Activated T-cell treated with anti-CD3 and anti-CD28 coated beads for 48 hours (primary cell): Measurements from ENCODE around the gene RGR.

ENCODE experiments used
- DNase-seq: peaks from one replicate; pipeline ENCODE4 v3.0.0-alpha.2; 2020; ENCODE audit warnings: low read depth

RGR gene, protein sequence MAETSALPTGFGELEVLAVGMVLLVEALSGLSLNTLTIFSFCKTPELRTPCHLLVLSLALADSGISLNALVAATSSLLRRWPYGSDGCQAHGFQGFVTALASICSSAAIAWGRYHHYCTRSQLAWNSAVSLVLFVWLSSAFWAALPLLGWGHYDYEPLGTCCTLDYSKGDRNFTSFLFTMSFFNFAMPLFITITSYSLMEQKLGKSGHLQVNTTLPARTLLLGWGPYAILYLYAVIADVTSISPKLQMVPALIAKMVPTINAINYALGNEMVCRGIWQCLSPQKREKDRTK

DNA sequence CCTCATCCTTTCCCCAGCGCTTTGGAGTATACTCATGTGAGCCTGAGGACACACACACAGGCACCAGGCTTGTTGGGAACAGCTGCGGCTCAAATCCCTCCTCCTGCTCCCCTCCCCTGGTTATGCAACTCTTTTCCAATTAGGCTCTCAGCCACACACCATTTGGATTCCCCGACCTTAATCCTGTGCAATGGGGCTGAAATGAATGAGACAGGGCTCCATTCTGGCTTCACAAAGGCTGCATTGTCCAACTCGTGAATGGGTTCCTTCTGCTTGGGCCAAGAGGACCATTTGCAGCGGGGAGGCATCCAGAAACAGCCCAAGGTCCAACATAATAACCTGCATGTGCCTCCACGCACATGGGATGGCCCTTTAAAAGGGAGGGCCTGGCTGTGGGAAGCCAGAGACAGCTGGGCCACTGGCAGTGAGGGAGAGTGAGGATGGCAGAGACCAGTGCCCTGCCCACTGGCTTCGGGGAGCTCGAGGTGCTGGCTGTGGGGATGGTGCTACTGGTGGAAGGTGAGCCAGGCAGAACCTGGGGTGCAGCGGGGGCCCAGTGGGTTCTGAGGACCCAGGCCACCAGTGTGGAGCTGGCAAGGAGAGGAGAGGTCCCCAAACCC, at the start of gene RGR:
TSS of gene RGR (plus strand) at position 403 of the 620 bp plus-strand sequence. CDS start at position 441, 38 bp downstream.
- DNase-seq = no peak

DNA sequence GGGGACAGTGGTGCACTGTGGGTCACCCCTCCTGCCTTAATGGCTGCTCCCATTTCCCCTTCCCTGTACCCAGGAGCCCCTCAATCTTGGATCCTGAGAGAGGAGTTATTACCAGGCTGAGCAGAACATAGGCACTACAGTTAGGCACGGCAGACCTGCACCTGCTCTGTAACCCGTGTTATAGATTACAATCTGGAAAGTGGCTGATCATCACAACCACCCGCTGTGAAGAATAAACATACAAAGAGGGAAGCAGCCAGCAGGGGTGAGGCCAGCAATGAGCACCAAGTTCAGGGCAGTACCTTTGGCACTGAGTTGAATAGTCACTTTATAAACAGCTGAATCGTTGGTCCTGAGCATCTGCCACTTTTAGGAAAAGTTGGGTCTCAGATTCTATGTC, 48.8 kb upstream of the RGR start:
- no peak for DNase-seq

DNA sequence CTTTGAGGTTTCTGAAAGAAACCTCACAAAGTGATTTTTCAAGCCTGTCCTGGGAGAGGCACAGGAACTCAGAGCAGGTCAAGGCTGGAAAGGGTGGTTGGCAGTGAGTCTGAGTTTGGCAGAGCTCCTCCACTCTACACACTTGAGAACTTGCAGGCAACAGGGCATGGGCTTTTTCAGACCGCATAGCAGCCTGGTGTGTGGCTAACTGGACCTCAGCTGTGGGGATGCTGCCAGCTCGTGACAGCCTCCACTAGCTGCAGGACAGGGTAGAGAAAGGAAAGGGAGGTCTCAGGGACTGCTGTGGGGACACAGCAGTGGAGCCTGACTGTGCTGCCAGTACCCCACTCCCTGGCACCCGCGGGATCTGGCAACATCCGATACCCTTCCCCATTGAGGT, 47.9 kb upstream of the RGR start:
- no peak for DNase-seq

DNA sequence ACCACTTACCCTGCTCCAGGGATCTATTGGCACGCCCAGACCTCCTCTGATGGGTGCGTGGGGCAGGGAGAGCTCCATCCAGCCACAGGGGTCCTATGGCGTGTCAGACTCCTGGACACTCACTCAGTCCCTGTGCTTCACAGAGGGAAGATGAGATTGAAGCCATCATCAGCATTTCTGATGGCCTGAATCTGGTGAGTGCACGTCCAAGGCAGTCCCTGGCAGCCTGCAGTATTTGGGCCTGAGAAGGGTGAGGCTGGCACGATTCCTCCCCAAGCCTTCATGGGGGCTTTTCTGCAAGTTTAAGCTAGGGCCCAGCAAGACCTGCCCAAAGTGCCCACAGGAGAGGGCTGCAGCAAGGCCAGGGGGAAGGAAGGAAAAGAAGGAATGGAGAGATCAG, 47.2 kb upstream of the RGR start:
- DNase-seq = no peak

DNA sequence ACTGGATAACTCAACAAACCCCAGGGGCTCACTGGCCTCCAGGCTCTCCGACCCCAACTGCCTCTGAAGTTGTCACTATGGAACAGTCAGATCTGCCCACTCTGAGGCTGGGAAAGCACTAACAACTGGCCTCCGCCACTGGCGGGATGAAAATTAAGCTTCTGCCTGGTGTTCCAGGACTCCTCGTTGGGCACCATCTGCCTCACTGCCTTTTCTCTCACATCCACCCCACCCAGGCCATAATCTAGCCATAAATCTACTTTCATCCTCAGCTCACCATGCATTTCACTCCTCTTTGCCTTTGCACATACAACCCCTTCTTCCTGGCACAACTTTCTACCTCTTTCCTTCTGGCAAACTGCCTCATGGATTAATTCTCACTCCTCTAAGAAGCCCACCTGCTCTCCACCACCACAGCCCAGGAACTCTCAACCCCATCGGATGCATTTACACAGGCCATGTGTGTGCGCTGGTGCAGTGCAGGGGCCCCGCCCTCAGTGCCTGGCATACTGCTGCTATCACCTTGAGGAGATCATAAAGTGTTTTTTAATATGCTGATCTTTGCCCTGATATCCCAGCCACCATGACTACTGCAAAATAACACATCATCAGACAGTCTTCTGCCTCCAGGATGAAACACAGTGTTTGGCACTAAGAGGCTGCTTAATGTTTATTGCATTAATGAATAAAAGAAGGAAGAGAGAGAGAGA, 46.5 kb upstream of the RGR start:
- no peak for DNase-seq

DNA sequence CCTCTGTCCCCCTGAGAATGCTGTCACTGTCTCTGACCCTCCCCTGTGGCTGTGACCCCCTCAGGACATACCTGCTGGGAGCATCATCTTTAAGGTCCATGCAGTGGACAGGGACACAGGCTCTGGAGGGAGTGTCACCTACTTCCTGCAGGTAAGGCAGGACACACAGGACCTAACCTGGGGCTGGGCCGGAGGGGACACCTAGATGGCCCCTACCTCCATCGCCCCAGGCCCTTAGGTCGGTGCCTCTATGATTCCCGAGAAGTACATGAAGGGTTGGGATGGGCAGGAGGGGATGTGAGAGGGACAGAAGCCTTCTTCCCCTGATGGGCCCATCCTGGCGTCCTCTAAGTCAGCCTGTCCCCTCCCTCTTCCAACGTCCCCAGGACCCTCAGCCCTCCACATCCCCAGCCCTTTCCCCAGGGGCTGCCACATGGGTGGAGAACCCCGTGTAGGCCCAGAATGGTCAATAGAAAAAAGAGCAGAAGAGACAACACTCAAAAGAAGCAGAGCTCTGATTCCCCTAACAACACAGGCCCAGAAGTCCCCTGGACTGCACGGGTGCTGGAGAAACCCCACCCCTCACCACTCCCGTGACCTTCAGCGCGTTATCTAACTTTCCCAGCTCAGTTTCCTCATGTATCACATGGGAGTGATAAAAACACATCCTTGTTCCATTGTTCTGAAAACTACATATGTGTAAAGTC, 44.2 kb upstream of the RGR start:
- no peak for DNase-seq

DNA sequence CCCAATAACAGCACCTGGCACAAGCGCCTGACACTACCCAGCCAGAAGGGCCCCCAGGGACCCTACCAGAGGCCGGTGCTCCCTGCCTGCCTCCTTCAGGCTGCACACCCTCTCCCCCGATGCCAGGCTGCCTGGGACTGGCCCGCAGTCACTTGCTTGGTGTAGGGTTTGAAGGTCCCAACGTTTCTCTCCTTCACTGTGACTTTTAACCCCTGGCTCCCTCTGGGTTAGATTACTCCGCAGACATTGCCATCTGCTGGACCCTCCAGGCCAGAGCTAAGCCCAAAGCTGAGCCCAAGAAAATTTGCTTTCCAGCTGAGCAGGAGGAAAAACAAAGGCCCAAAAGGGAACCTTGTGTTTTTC, 43.6 kb upstream of the RGR start:
- DNase-seq = no peak

DNA sequence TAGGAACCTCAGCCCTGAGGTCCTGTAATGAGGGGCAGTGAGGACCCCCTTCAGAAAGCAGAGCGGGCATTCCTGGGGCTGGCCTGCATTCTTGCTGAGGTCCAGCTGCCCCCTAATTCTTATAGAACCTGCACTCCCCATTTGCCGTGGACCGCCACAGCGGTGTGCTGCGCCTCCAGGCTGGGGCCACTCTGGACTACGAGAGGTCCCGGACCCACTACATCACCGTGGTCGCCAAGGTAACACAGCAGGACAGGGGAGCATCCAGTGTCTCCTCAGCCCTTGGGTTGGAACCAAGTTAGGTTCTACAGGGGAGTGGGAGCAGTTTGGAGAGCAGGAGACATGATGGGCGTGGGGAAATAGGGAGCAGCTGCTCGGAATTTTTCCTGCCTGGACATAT, 43.2 kb upstream of the RGR start:
- DNase-seq = no peak

DNA sequence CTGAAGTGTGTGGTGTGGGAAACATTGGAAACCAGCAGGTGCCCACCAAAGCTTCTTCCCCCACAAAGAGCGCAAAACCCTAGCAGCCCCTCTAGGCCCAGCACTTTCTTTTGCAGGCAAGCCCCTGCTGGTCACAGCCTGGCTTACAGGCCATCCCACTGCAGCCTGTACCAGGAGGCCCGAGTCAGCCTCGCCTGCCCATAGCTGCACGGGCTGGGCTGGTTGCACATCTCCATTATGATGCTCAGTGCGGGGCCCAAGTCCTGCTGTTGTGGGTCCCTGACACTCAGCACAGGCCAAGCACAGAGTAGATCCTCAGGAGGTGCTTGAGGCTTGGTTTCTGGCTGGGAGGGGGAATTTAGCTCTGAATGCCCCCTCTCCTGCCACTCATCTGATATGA, 42.5 kb upstream of the RGR start:
- DNase-seq = no peak

DNA sequence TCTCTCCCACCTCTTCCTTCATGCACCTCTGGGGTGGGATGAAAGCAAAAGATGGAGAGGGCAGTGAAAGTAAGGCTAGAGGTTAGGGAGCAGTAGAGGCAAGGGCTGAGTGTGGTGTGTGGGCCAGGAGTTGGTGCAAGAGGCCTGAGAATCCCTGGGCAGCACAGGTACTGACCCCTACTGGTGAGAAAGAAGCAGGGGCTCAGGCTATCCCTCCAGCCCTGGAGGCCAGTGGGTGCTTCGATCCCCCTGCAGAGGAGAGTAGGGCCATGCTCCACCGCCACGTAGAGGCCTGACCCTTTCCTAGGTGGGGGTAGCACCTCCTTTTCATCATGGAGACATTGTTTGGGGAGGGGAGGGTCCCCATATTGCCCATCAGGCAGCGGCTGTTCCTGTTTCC, 40.7 kb upstream of the RGR start:
- DNase-seq = no peak

DNA sequence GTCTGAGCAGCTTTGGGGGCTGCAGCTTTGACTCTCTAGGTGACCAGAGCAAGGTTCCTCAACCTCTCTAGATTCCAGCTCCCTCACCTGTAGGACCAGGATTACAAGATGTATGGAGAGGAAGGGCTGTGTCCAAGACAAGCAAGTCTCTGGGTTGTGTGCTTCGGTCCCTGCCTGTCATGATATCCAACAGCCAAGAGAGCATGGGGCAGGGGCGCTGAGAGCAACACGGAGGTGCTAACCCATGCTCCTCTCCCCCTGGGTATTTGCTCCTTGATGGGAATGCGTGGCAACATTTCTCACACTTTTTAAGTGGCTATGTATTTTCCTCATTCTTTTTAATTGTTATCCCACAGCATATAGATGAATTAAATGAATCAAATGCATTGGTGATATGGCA, 40.2 kb upstream of the RGR start:
- DNase-seq = no peak

DNA sequence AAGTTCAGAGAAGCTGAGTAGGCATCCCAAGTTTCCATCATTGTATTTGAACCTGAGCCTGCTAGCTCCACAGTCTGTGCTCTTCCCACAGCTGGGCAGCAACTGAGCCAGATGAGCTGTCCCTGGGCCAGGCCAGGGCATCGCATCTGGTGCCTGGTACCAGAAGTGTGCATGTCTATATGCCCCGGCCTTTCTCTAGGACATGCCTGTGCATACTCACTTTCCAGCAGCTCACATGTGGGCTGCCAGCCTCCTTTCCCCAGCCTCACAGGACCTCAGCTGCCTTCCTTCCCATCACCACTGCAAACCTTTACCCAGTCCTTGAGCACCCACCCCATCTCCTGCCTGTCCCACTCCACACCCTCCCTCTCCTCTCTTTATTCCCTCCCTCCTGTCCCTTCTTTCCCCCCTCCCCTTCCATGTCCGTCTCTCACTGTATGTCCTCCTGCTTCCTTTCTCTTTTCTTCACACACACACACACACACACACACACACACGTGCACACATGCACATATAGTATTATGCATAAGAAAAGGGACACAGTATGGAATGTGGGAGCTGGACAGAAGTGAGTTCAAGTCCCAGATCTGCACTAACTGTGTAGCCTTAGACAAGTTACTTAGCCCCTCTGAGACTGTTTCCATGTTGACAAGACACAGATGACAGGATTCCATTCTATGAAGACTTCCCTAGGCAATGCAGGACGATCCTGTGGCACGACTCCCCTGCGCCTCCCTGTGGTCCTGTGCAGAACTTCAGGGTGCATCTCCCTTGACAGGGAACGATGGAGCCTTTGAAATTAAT, 39.6 kb upstream of the RGR start:
- DNase-seq = peak; percentile 56

DNA sequence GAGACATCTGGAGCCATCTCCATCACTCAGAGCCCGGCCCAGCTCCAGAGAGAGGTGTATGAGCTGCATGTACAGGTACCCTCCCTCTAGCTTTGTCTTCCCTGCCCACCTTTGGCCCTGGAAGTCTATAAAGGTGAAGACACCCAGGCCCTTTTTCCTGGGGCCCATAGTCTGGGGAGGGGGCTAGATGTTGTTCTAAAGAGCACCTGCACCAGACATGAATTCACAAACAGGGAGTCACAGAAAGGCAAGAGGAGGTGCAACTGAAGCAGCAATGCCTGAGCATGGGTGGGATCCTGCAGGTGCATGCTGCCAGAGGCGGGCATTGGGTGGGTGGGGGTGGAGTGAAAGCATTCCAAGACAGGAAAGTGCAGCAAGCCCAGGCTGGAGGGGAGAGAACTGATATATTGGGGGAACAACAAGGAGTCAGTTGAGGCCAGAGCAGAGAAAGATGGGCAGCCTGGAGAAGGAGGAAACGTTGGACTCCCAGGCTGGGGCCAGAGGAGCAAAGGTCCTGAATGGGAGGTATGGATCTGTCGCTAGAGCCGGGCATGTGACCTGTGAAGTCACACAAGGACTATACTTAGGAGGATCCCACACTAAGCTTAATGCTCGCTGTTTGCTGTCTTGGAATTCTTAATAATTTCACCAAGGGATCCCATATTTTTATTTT, 38.9 kb upstream of the RGR start:
- DNase-seq = no peak

DNA sequence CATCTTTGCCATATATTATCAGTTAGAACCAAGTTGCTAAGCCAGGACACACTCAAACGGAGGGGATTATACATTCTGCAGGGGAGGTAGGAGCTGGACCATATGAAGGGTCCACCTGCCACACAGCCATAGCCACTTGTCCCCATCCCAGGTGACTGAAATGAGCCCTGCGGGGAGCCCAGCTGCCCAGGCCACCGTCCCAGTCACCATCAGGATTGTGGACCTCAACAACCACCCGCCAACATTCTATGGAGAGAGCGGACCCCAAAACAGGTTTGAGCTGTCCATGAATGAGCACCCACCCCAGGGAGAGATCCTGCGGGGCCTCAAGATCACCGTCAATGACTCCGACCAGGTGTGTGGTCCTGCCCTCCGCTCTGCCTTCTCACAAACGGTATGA, 36.8 kb upstream of the RGR start:
- DNase-seq = no peak

DNA sequence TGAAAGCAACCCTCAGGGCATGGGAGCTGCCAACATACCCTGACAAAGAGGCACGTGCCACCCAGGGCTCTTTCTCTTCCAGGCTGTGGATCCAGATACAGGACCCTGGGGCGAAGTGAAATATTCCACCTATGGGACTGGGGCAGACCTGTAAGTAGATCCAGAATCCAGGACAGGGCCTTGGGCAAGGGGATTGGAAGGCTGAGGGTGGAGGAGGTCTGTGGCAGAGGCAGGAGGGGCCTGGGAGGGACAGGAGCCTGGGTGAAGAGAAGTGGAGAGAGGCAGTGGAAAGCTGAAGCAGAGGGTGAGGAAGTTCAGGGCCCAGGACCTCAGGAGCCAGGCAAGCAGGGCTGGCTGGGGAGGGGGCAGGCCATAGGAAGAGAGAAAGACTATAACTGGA, 33.3 kb upstream of the RGR start:
- no peak for DNase-seq

DNA sequence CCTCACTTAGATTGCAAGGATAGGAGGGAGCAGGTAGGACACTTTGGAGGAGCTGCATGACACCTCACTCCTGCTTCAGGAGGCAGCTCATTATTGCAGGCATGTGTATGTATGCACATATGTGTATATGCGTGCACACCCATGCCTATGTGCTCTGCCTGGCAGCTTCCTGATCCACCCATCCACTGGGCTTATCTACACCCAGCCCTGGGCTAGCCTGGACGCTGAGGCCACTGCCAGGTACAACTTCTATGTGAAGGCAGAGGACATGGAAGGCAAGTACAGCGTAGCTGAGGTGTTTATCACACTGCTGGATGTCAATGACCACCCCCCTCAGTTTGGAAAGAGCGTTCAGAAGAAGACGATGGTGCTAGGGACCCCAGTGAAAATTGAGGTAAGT, 32.8 kb upstream of the RGR start:
- no peak for DNase-seq

DNA sequence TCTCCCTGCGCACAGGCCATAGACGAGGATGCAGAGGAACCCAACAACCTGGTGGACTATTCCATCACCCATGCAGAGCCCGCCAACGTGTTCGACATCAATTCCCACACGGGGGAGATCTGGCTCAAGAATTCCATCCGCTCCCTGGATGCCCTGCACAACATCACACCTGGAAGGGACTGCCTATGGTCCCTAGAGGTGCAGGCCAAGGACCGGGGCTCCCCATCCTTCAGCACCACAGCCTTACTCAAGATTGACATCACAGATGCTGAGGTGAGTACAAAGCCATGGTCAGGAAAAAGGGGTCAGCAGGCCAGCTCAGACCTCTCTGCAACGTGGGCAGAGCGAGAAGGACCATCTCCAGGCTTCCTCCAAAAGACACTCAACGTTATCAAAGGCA, 31.8 kb upstream of the RGR start:
- no peak for DNase-seq

DNA sequence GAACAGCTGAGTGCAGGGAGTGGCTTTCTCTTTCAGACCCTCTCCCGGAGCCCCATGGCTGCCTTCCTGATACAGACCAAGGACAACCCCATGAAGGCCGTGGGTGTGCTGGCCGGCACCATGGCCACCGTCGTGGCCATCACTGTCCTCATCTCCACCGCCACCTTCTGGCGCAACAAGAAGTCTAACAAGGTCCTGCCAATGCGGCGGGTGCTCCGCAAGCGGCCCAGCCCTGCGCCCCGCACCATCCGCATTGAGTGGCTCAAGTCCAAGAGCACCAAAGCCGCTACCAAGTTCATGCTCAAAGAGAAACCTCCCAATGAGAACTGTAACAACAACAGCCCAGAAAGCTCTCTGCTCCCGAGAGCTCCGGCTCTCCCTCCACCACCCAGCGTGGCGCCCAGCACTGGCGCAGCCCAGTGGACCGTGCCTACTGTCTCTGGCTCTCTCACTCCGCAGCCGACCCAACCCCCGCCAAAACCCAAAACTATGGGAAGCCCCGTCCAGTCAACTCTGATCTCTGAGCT, 30.7 kb upstream of the RGR start:
- DNase-seq = no peak

DNA sequence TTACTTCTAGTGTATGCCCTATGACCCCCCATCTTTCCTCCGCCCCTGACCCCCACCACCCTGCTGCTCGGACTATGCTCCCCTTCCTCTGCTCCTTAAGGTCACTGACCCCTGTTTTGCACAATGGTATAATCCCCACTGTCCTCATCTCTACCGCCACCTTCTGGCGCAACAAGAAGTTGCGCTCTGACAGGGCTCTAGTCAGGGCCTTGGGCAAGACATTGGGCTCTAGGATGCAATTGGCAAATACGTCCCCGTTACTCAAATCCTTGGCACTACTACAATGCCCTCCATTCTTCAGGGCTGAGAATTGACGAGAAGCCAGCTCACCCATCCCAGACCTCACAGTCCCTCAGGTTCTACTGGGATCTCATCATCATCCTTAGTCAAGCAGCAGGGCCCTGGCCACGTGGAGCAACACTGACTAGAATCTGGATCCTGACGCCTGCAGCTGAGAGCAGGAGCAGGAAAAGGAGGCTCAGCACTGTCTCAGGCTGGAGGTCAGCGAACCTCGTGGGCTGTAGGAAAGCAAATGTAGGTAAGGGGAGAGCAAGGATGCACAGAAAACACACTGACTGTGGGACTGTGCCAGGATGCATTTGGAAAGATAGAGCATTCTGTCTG, 30.1 kb upstream of the RGR start:
- peak; percentile 34 for DNase-seq

DNA sequence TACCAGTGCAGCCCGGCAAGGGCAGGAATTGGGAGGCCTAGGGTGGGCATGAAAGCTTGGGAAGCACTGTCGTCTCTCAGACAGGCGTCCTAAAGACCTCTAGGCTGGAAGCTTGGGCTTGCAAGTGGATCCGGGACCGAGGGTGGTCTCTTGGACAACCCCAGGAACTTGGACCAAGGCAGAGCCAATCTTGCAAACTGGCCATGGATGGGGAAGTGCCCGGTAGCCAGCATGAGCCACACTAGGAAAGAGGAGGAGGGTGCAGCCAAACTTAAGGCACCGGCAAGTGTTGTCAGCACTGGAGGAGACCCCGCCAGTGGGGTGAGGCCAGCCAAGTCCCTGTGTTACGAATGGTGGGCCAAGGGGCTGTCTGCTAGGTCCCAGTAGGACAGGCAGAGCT, 28.0 kb upstream of the RGR start:
- DNase-seq = no peak

DNA sequence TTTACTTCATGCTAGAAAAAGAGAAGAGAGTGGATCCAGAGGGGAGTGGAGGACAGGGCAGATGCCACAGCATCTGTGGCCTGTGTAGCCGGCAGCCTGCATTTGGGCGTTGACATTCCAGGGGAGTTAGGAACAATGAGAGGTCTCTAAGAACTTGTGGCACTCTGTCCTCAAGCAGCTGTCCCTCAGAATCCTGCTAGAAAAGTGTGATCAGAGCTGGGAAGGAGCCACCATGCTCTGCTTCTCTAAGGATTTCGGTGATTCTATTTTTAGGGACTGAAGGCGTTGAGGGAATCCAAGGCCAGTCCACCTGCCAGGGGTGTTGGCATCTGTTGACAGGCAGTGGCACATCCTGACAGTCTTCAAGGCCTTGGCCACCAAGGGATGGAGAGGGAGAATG, 27.1 kb upstream of the RGR start:
- no peak for DNase-seq
